ENCODE results near the gene PCYT1B. TPM values are rescaled to one million over a fixed set of nuclear protein-coding genes. Genes with fewer than 3 reads are reported as not detected.
A peak's percentile ranks its signal among the peaks of the same experiment; 100 is the strongest.

PCYT1B gene
- total RNA-seq, 5 donors from 2014 or later (not counting 1 experiment from before 2014, with no cell fraction given): 0.06 to 0.50 TPM; not detected in 3

GRCh38 chrX:24682739-24683432 is 35.7 kb upstream of the PCYT1B start:
- no peaks in the 10 kb centered on the region for H3K27me3 ChIP-seq (replicated peaks in 1 of 2; ENCODE audit: control insufficient read depth in 2 of 2, extremely low read depth in 1 of 2, insufficient read depth in 2 of 2, low read length in 1 of 2)
- ATAC-seq (replicated peaks in 1 of 4) (no peak), DNase-seq (no peak)
- H3K27me3 Mint-ChIP-seq: peaks cover 0 to 24% of the 10 kb centered on the region in 2 donors
- ChIA-PET CTCF (no interaction called here), POLR2A (no interaction called here)
- H3K36me3 ChIP-seq (ENCODE audit: control insufficient read depth in 2 of 2, extremely low read depth in 1 of 2, insufficient read depth in 1 of 2, low read length in 1 of 2): no peaks in the 10 kb centered on the region
- H3K27ac ChIP-seq (ENCODE audit: low read length): no peak overlapping the region
- no peaks in the 10 kb centered on the region for H3K4me1 ChIP-seq (ENCODE audit: control insufficient read depth in 1 of 2, extremely low read depth in 1 of 2, insufficient read depth in 2 of 2, low read length in 2 of 2)
- H3K27ac Mint-ChIP-seq: no peak overlapping the region
- no peaks in the 10 kb centered on the region for H3K9me3 Mint-ChIP-seq
- no peaks in the 10 kb centered on the region for H3K4me1 Mint-ChIP-seq
- H3K4me3 Mint-ChIP-seq: no peak overlapping the region
- no peaks in the 10 kb centered on the region for H3K9me3 ChIP-seq
- H3K4me3 ChIP-seq (ENCODE audit: control insufficient read depth in 1 of 2, extremely low read depth in 1 of 2, low read length in 1 of 2): no peak overlapping the region
- WGBS (ENCODE audit: insufficient coverage): 60% methylated on average over 1 of the region's 7 CpGs
- no peaks in the 10 kb centered on the region for H3K36me3 Mint-ChIP-seq

GRCh38 chrX:24676403-24677024 is 29.4 kb upstream of the PCYT1B start:
- Histone ChIP-seq H3K4me1 (ENCODE audit: control insufficient read depth in 1 of 2, extremely low read depth in 1 of 2, insufficient read depth in 2 of 2, low read length in 2 of 2) (peaks cover 0 to 2% of the 10 kb centered on the region in 2 experiments), H3K9me3 (no peaks in the 10 kb centered on the region), H3K36me3 (ENCODE audit: control insufficient read depth in 2 of 2, extremely low read depth in 1 of 2, insufficient read depth in 1 of 2, low read length in 1 of 2) (no peaks in the 10 kb centered on the region), H3K4me3 (ENCODE audit: control insufficient read depth in 1 of 2, extremely low read depth in 1 of 2, low read length in 1 of 2) (no peak overlapping the region), H3K27ac (ENCODE audit: low read length) (no peak overlapping the region), H3K27me3 (replicated peaks in 1 of 2; ENCODE audit: control insufficient read depth in 2 of 2, extremely low read depth in 1 of 2, insufficient read depth in 2 of 2, low read length in 1 of 2) (no peaks in the 10 kb centered on the region)
- POLR2A ChIA-PET: interaction anchor here in 1 of 2 donors (0.6 kb wide), 1 partner anchor 46 kb away, joined by 6 read pairs; no protein-coding TSS in a partner anchor
- no peaks in the 10 kb centered on the region for H3K9me3 Mint-ChIP-seq
- no peak overlapping the region for H3K4me3 Mint-ChIP-seq
- ATAC-seq (replicated peaks in 1 of 4) (peak in 2 of 4 experiments; percentile 41 to 54), DNase-seq (peak in 4 of 35 experiments; percentile 1 to 33 (median 3))
- no peaks in the 10 kb centered on the region for H3K36me3 Mint-ChIP-seq
- no peak overlapping the region for H3K27ac Mint-ChIP-seq
- CTCF ChIA-PET: interaction anchor here (0.6 to 0.9 kb wide), 4 partner anchors 17 to 480 kb away, joined by 3 to 7 read pairs (median 3); no protein-coding TSS in a partner anchor
- WGBS (ENCODE audit: insufficient coverage): 100% methylated on average over 1 of the region's 5 CpGs
- H3K4me1 Mint-ChIP-seq: peaks cover 0 to 2% (median 0%) of the 10 kb centered on the region in 3 donors
- peaks cover 0 to 31% of the 10 kb centered on the region in 2 donors for H3K27me3 Mint-ChIP-seq

DNA sequence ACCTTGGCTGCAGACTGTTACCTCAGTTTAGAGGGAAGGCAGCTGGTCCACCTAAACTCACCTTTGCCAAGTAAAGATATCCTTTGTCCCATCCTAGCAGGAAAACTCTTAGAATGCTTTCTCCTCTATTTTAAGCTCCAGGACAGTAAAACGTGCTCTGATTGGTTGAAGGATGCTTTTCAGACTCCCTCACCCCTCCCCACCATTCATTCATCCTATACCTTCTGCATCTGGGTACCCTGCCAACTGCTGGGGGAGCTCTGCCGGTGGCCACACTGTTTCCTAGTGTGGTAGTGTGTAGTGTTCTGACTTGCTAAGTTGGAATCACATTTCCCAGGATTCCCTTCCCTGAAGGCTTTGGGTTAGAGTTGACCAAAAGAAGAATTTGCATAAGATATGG is 26.3 kb upstream of the PCYT1B start:
- Mint-ChIP-seq H3K9me3 (no peaks in the 10 kb centered on the region), H3K27ac (no peak overlapping the region), H3K4me3 (no peak overlapping the region), H3K36me3 (no peaks in the 10 kb centered on the region), H3K27me3 (peaks cover 0 to 18% of the 10 kb centered on the region in 2 donors), H3K4me1 (peaks cover 0 to 2% (median 0%) of the 10 kb centered on the region in 3 donors)
- ChIA-PET CTCF (no interaction called here), POLR2A (no interaction called here)
- Histone ChIP-seq H3K27me3 (replicated peaks in 1 of 2; ENCODE audit: control insufficient read depth in 2 of 2, extremely low read depth in 1 of 2, insufficient read depth in 2 of 2, low read length in 1 of 2) (no peaks in the 10 kb centered on the region), H3K4me1 (ENCODE audit: control insufficient read depth in 1 of 2, extremely low read depth in 1 of 2, insufficient read depth in 2 of 2, low read length in 2 of 2) (peaks cover 0 to 2% of the 10 kb centered on the region in 2 experiments), H3K9me3 (no peaks in the 10 kb centered on the region), H3K27ac (ENCODE audit: low read length) (no peak overlapping the region), H3K36me3 (ENCODE audit: control insufficient read depth in 2 of 2, extremely low read depth in 1 of 2, insufficient read depth in 1 of 2, low read length in 1 of 2) (no peaks in the 10 kb centered on the region), H3K4me3 (ENCODE audit: control insufficient read depth in 1 of 2, extremely low read depth in 1 of 2, low read length in 1 of 2) (no peak overlapping the region)
- DNase-seq (no peak), ATAC-seq (replicated peaks in 1 of 4) (no peak)
- WGBS (ENCODE audit: insufficient coverage): 100% methylated on average over 1 of the region's 2 CpGs

DNA sequence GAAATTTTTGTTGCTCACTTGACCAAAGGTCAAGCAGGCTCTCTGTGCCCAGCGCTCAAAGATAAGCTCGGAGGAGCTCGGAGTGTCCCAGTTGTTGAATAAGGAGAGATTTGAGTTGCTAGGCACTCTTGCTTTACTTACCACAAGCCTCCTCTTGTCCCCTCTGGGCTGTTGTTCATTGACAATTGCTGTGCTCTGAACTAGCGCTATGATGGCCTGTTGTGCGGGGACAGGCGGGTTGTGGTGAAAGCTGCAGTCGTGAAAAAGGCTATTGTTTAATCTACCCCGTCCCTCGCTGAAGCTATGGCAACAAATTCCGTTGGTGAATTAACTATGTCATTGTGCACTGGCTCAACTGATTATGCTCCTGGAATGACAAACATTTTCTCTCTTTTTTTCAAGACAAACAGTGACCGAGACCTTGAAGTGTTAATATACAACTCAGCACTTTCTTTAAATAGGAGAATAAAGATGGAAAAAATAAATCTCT is 25.6 kb upstream of the PCYT1B start:
- CTCF ChIA-PET: no interaction called here
- no peak overlapping the region for H3K27ac ChIP-seq (ENCODE audit: low read length)
- no peaks in the 10 kb centered on the region for H3K9me3 Mint-ChIP-seq
- 80% methylated on average over 3 of the region's 11 CpGs for WGBS (ENCODE audit: insufficient coverage)
- H3K36me3 ChIP-seq (ENCODE audit: control insufficient read depth in 2 of 2, extremely low read depth in 1 of 2, insufficient read depth in 1 of 2, low read length in 1 of 2): no peaks in the 10 kb centered on the region
- no peak overlapping the region for H3K27ac Mint-ChIP-seq
- H3K27me3 Mint-ChIP-seq: peaks cover 0 to 14% of the 10 kb centered on the region in 2 donors
- no peaks in the 10 kb centered on the region for H3K36me3 Mint-ChIP-seq
- no peak for DNase-seq
- no peak overlapping the region for H3K4me3 ChIP-seq (ENCODE audit: control insufficient read depth in 1 of 2, extremely low read depth in 1 of 2, low read length in 1 of 2)
- H3K9me3 ChIP-seq: no peaks in the 10 kb centered on the region
- ATAC-seq (replicated peaks in 1 of 4): no peak
- POLR2A ChIA-PET: interaction anchor here in 1 of 2 donors (0.6 kb wide), 1 partner anchor 764 kb away, joined by 5 read pairs; no protein-coding TSS in a partner anchor
- H3K27me3 ChIP-seq (replicated peaks in 1 of 2; ENCODE audit: control insufficient read depth in 2 of 2, extremely low read depth in 1 of 2, insufficient read depth in 2 of 2, low read length in 1 of 2): no peaks in the 10 kb centered on the region
- no peak overlapping the region for H3K4me3 Mint-ChIP-seq
- peaks cover 0 to 2% of the 10 kb centered on the region in 2 experiments for H3K4me1 ChIP-seq (ENCODE audit: control insufficient read depth in 1 of 2, extremely low read depth in 1 of 2, insufficient read depth in 2 of 2, low read length in 2 of 2)
- H3K4me1 Mint-ChIP-seq: peaks cover 0 to 2% (median 0%) of the 10 kb centered on the region in 3 donors

- Mint-ChIP-seq H3K27me3 (peaks cover 3 to 16% of the 10 kb centered on the region in 2 donors), H3K4me3 (no peak overlapping the region), H3K4me1 (no peaks in the 10 kb centered on the region), H3K36me3 (no peaks in the 10 kb centered on the region), H3K9me3 (no peaks in the 10 kb centered on the region), H3K27ac (no peak overlapping the region)
- WGBS (ENCODE audit: insufficient coverage): no CpG with 5 or more reads among the region's 3 CpGs
- H3K4me3 ChIP-seq (ENCODE audit: control insufficient read depth in 1 of 2, extremely low read depth in 1 of 2, low read length in 1 of 2): no peak overlapping the region
- H3K9me3 ChIP-seq: no peaks in the 10 kb centered on the region
- no peaks in the 10 kb centered on the region for H3K27me3 ChIP-seq (replicated peaks in 1 of 2; ENCODE audit: control insufficient read depth in 2 of 2, extremely low read depth in 1 of 2, insufficient read depth in 2 of 2, low read length in 1 of 2)
- H3K36me3 ChIP-seq (ENCODE audit: control insufficient read depth in 2 of 2, extremely low read depth in 1 of 2, insufficient read depth in 1 of 2, low read length in 1 of 2): no peaks in the 10 kb centered on the region
- no peaks in the 10 kb centered on the region for H3K4me1 ChIP-seq (ENCODE audit: control insufficient read depth in 1 of 2, extremely low read depth in 1 of 2, insufficient read depth in 2 of 2, low read length in 2 of 2)
- no peak for DNase-seq
- ChIA-PET CTCF (no interaction called here), POLR2A (no interaction called here)
- ATAC-seq (replicated peaks in 1 of 4): no peak
- no peak overlapping the region for H3K27ac ChIP-seq (ENCODE audit: low read length)
Observed at GRCh38 chrX:24668111-24668510, 21.0 kb upstream of the PCYT1B start.

DNA sequence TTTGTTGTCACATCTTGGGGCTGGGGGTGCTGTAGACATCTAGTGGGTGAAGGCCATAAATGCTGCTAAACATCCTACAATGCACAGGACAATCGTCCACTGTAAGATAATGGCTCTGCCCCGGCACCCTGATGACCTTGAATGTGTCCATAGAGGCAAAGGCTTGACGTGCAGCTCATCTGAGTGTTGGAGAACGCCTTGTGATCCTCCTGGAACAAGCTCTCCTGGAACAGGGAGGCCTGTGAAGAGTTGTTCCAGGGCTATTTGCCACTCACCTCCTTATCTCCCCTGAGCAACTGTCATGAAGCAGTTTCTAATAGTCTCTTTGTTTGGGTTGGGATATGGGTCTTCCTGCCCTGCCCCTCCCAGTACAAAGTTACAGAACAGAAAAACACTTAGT is 15.2 kb upstream of the PCYT1B start:
- Mint-ChIP-seq H3K4me1 (no peaks in the 10 kb centered on the region), H3K27ac (no peak overlapping the region)

More for the DNA sequence above, 15.2 kb upstream of the PCYT1B start:
- H3K4me1 ChIP-seq (ENCODE audit: control insufficient read depth in 1 of 2, extremely low read depth in 1 of 2, insufficient read depth in 2 of 2, low read length in 2 of 2): no peaks in the 10 kb centered on the region
- ChIA-PET CTCF (no interaction called here), POLR2A (no interaction called here)
- H3K36me3 ChIP-seq (ENCODE audit: control insufficient read depth in 2 of 2, extremely low read depth in 1 of 2, insufficient read depth in 1 of 2, low read length in 1 of 2): no peaks in the 10 kb centered on the region
- no peaks in the 10 kb centered on the region for H3K9me3 ChIP-seq
- DNase-seq: no peak
- Mint-ChIP-seq H3K36me3 (no peaks in the 10 kb centered on the region), H3K27me3 (peaks cover 3 to 17% of the 10 kb centered on the region in 2 donors), H3K4me3 (no peak overlapping the region), H3K9me3 (no peaks in the 10 kb centered on the region)
- H3K4me3 ChIP-seq (ENCODE audit: control insufficient read depth in 1 of 2, extremely low read depth in 1 of 2, low read length in 1 of 2): no peak overlapping the region
- no CpG with 5 or more reads among the region's 4 CpGs for WGBS (ENCODE audit: insufficient coverage)
- no peak overlapping the region for H3K27ac ChIP-seq (ENCODE audit: low read length)
- ATAC-seq (replicated peaks in 1 of 4): no peak
- no peaks in the 10 kb centered on the region for H3K27me3 ChIP-seq (replicated peaks in 1 of 2; ENCODE audit: control insufficient read depth in 2 of 2, extremely low read depth in 1 of 2, insufficient read depth in 2 of 2, low read length in 1 of 2)

Measured in T-cell (primary cell).